Osteocyte (in vitro differentiated cells): ENCODE results near the gene PORCN. TPM values are rescaled to one million over a fixed set of nuclear protein-coding genes. Genes with fewer than 3 reads are reported as not detected.

Experiments
- DNase-seq: peaks from one replicate; pipeline ENCODE4 v3.0.0; 2021; ENCODE audit warnings: mixed read lengths; ENCODE audit not compliant: unreplicated experiment; ENCODE audit errors: extremely low spot score
- H3K27ac Mint-ChIP-seq: one replicate; pipeline ENCODE4 v1.8.0; 2021; ENCODE audit warnings: mild to moderate bottlenecking, mixed read lengths; ENCODE audit not compliant: unreplicated experiment
- H3K27me3 Mint-ChIP-seq: one replicate; pipeline ENCODE4 v1.8.0; 2021; ENCODE audit warnings: mixed read lengths; ENCODE audit not compliant: unreplicated experiment
- H3K36me3 Mint-ChIP-seq: one replicate; pipeline ENCODE4 v1.8.0; 2021; ENCODE audit warnings: mixed read lengths; ENCODE audit not compliant: unreplicated experiment
- H3K4me1 Mint-ChIP-seq: one replicate; pipeline ENCODE4 v1.8.0; 2021; ENCODE audit warnings: mixed read lengths; ENCODE audit not compliant: unreplicated experiment
- H3K4me3 Mint-ChIP-seq: one replicate; pipeline ENCODE4 v1.8.0; 2021; ENCODE audit warnings: mild to moderate bottlenecking, moderate library complexity, mixed read lengths; ENCODE audit not compliant: unreplicated experiment
- H3K9me3 Mint-ChIP-seq: one replicate; pipeline ENCODE4 v1.8.0; 2021; ENCODE audit warnings: mixed read lengths; ENCODE audit not compliant: unreplicated experiment
- CTCF ChIP-seq: fragments of 200-600 bp; sonication (generic); IDR thresholded peaks from 2 replicates; pipeline ENCODE4 v1.5.0; 2021; ENCODE audit warnings: antibody characterized with exemption, mild to moderate bottlenecking, moderate library complexity
- total RNA-seq: library from RNA; stranded (reverse); gene quantifications from 2 replicates; pipeline ENCODE4 v1.2.1, GENCODE V29; 2021

PORCN gene
- total RNA-seq, 1 donor from 2014 or later: 20.2 TPM

DNA sequence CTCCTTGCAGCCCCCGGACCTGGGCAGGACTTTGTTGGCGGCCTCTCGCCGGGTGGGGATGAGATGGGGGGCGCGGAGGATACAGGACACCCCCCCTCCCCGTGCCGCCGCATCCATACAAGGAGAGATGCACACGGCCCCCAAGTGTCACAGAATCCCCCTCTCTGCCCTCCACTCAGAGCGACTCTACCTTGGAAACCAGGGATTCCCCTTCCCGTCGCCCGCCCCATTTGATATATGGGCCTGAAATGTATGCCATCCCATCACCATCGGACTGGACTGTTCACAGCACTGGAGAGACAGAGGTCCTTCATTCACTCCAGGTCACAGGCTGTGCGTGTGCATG, 426 bp downstream of the PORCN start:
- H3K4me1 Mint-ChIP-seq: peaks cover 12% of the 10 kb centered on the region
- no peaks in the 10 kb centered on the region for H3K9me3 Mint-ChIP-seq
- H3K27me3 Mint-ChIP-seq: no peaks in the 10 kb centered on the region
- H3K36me3 Mint-ChIP-seq: peaks cover 4% of the 10 kb centered on the region
- no peak for DNase-seq
- TF ChIP-seq CTCF: no peak
- peak overlapping the region; percentile 34 for H3K27ac Mint-ChIP-seq
- H3K4me3 Mint-ChIP-seq: peak overlapping the region; percentile 85

- no peak for TF ChIP-seq CTCF
- no peaks in the 10 kb centered on the region for H3K27me3 Mint-ChIP-seq
- H3K4me3 Mint-ChIP-seq: peak overlapping the region; percentile 85
- H3K4me1 Mint-ChIP-seq: peaks cover 12% of the 10 kb centered on the region
- H3K9me3 Mint-ChIP-seq: no peaks in the 10 kb centered on the region
- no peak for DNase-seq
- peaks cover 4% of the 10 kb centered on the region for H3K36me3 Mint-ChIP-seq
- no peak overlapping the region for H3K27ac Mint-ChIP-seq
These were observed 827 bp downstream of the PORCN start for GRCh38 chrX:48509619-48510018.

- no peaks in the 10 kb centered on the region for H3K9me3 Mint-ChIP-seq
- peak; percentile 51 for TF ChIP-seq CTCF
- H3K36me3 Mint-ChIP-seq: peaks cover 8% of the 10 kb centered on the region
- no peaks in the 10 kb centered on the region for H3K27me3 Mint-ChIP-seq
- no peak overlapping the region for H3K4me3 Mint-ChIP-seq
- H3K4me1 Mint-ChIP-seq: peaks cover 12% of the 10 kb centered on the region
- H3K27ac Mint-ChIP-seq: no peak overlapping the region
- DNase-seq: no peak
These were observed 2.8 kb downstream of the PORCN start for GRCh38 chrX:48511560-48511959.

GRCh38 chrX:48512371-48512935, 3.7 kb downstream of the PORCN start:
- H3K9me3 Mint-ChIP-seq: no peaks in the 10 kb centered on the region
- H3K27me3 Mint-ChIP-seq: no peaks in the 10 kb centered on the region
- no peak overlapping the region for H3K27ac Mint-ChIP-seq
- peaks cover 12% of the 10 kb centered on the region for H3K4me1 Mint-ChIP-seq
- peaks cover 8% of the 10 kb centered on the region for H3K36me3 Mint-ChIP-seq
- no peak overlapping the region for H3K4me3 Mint-ChIP-seq
- no peak for DNase-seq
- no peak for TF ChIP-seq CTCF

DNA sequence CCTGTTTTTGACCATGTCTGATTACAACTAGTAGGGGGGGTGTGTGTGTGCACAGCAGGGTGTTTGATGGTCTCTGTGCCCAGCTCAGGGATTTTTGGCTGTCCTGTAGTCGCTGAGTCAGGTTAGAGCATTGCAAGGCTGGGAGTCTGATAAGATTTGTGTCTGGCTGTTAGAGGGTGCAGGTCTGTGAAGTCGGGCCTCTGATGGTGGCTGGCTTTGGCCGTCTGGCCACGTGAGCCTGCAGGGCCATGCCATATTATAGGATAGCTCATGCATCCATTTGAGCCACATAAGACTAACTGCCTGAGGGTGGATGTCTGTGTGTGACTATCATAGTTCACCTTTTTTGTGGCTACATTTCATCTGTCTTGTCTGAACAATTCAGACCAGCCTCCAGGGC, 4.9 kb downstream of the PORCN start:
- no peak for TF ChIP-seq CTCF
- no peak overlapping the region for H3K4me3 Mint-ChIP-seq

More for the DNA sequence above, 4.9 kb downstream of the PORCN start:
- Mint-ChIP-seq H3K9me3 (no peaks in the 10 kb centered on the region), H3K4me1 (peaks cover 8% of the 10 kb centered on the region), H3K27ac (no peak overlapping the region), H3K27me3 (no peaks in the 10 kb centered on the region), H3K36me3 (peaks cover 8% of the 10 kb centered on the region)
- DNase-seq: no peak
